DMS79 (cell line): ENCODE results near the gene HYAL1.
"Not testable (repeated sequence)": the region's sequence is repeated elsewhere in the genome, so short reads cannot be mapped to it uniquely, and the experiment has no call there.

Source experiments
- DNase-seq: peaks from one replicate; lab custom pipeline; 2025; lab: John Stamatoyannopoulos, UW

HYAL1 gene

GRCh38 chr3:50294089-50294488 is 9.3 kb downstream of the HYAL1 start:
- DNase-seq, result no peak

- no peak for DNase-seq
Measured at GRCh38 chr3:50293079-50293801, 10.1 kb downstream of the HYAL1 start.

- peak; percentile 87 for DNase-seq
Measured at GRCh38 chr3:50292159-50293078, 11.0 kb downstream of the HYAL1 start, which contains the start of gene IFRD2. Gene IFRD2, minus strand, starts transcription at chr3:50292429. Its CDS starts 155 bp downstream, at chr3:50292274.

- DNase-seq, result no peak
Measured at GRCh38 chr3:50290161-50290641, 13.2 kb downstream of the HYAL1 start.

GRCh38 chr3:50289130-50289529 is 14.2 kb downstream of the HYAL1 start:
- DNase-seq, result no peak

- DNase-seq, result no peak
Measured at GRCh38 chr3:50288387-50289007, 14.9 kb downstream of the HYAL1 start.

GRCh38 chr3:50287262-50287661 is 16.1 kb downstream of the HYAL1 start:
- no peak for DNase-seq

GRCh38 chr3:50286322-50287227 is 16.8 kb downstream of the HYAL1 start:
- DNase-seq, result no peak

GRCh38 chr3:50284121-50284520 is 19.3 kb downstream of the HYAL1 start:
- not testable (repeated sequence) for DNase-seq

- no peak for DNase-seq
Measured at GRCh38 chr3:50279255-50280016, 23.9 kb downstream of the HYAL1 start.

- no peak for DNase-seq
Measured at GRCh38 chr3:50278880-50279224, 24.5 kb downstream of the HYAL1 start, which contains the start of gene LSMEM2. Gene LSMEM2, plus strand, starts transcription at chr3:50279087. Its CDS starts 27 bp downstream, at chr3:50279114.

GRCh38 chr3:50278123-50278879 is 25.1 kb downstream of the HYAL1 start:
- DNase-seq, result no peak

GRCh38 chr3:50276762-50277101 is 26.6 kb downstream of the HYAL1 start:
- no peak for DNase-seq

- DNase-seq, result no peak
Measured at GRCh38 chr3:50275996-50276761, 27.2 kb downstream of the HYAL1 start.

GRCh38 chr3:50275141-50275995 is 28.0 kb downstream of the HYAL1 start:
- DNase-seq, result no peak

GRCh38 chr3:50274371-50275104 is 28.8 kb downstream of the HYAL1 start:
- DNase-seq, result no peak

- DNase-seq, result no peak
Measured at GRCh38 chr3:50273689-50274065, 29.7 kb downstream of the HYAL1 start.
